Neutrophil (primary cell): ENCODE results near the gene ZNRF3.

Experiments
- H3K27ac ChIP-seq: fragments of 200-600 bp; sonication (generic); 2 replicates; pipeline ENCODE4 v1.5.1; 2016; ENCODE audit warnings: mild to moderate bottlenecking, moderate library complexity
- H3K27me3 ChIP-seq: fragments of 200-600 bp; sonication (generic); 2 replicates; pipeline ENCODE4 v1.6.0; 2016; ENCODE audit warnings: mild to moderate bottlenecking
- H3K36me3 ChIP-seq: fragments of 200-600 bp; sonication (generic); 2 replicates; pipeline ENCODE4 v1.5.1; 2017
- H3K4me1 ChIP-seq, 2 experiments: fragments of 200-600 bp in 1 of 2; sonication (generic) in 1 of 2; 1 replicate in 1 of 2; 2 replicates in 1 of 2; pipeline versions ENCODE4 v1.5.1 to v1.6.1; 2013 to 2016; ENCODE audit warnings: low read depth in 1 of 2, low read length in 1 of 2, mild to moderate bottlenecking in 1 of 2, moderate library complexity in 1 of 2; ENCODE audit not compliant: control insufficient read depth in 1 of 2, insufficient read depth in 1 of 2
- H3K4me3 ChIP-seq, 2 experiments: fragments of 200-600 bp in 1 of 2; sonication (generic) in 1 of 2; 1 replicate in 1 of 2; 2 replicates in 1 of 2; pipeline ENCODE4 v1.5.1; 2013 to 2016; ENCODE audit warnings: low read depth in 1 of 2, low read length in 1 of 2, mild to moderate bottlenecking in 1 of 2, moderate library complexity in 1 of 2
- H3K9me3 ChIP-seq: fragments of 200-600 bp; sonication (generic); 2 replicates; pipeline ENCODE4 v1.5.1; 2016
- TF ChIP-seq, protein P1 (sequence below): fragments of 200-600 bp; sonication (generic); IDR thresholded peaks from 2 replicates; pipeline ENCODE4 v1.5.1; 2016; ENCODE audit warnings: antibody characterized with exemption

ZNRF3 gene

DNA sequence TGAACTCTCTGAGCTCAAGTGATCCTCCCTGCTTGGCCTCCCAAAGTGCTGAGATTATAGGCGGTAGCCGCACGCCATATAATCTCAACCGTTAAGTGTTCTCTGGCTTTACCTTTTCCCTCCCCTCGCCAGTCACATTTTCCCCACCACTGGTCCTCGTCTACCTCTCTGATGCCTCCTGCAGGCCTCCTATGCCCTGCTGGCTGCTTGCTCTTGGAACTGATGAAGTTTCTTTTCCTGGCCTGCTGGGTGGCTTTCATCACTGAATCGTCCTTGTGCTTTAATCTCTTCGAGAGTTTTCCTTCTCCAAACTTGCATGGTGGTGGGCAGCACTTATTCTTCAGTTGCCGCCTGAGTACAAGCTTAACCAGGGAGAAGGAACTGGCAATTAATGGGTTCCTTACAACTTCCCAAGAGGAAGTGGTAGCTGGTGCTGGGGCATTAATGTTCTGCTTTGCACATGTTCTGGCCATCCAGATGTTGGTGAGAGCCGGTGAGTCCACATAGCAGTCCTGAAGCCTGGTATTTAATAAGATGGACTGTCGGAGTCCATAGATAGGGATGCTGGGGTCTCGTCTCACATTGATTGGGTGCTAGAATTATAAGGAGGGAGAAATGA is 177.0 kb downstream of the ZNRF3 start:
- Histone ChIP-seq H3K4me3 (no peak overlapping the region), H3K36me3 (no peaks in the 10 kb centered on the region), H3K27me3 (peaks cover 70% of the 10 kb centered on the region), H3K4me1 (no peaks in the 10 kb centered on the region), H3K9me3 (no peaks in the 10 kb centered on the region), H3K27ac (no peak overlapping the region)
- TF ChIP-seq, protein P1, sequence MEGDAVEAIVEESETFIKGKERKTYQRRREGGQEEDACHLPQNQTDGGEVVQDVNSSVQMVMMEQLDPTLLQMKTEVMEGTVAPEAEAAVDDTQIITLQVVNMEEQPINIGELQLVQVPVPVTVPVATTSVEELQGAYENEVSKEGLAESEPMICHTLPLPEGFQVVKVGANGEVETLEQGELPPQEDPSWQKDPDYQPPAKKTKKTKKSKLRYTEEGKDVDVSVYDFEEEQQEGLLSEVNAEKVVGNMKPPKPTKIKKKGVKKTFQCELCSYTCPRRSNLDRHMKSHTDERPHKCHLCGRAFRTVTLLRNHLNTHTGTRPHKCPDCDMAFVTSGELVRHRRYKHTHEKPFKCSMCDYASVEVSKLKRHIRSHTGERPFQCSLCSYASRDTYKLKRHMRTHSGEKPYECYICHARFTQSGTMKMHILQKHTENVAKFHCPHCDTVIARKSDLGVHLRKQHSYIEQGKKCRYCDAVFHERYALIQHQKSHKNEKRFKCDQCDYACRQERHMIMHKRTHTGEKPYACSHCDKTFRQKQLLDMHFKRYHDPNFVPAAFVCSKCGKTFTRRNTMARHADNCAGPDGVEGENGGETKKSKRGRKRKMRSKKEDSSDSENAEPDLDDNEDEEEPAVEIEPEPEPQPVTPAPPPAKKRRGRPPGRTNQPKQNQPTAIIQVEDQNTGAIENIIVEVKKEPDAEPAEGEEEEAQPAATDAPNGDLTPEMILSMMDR, result no peak

DNA sequence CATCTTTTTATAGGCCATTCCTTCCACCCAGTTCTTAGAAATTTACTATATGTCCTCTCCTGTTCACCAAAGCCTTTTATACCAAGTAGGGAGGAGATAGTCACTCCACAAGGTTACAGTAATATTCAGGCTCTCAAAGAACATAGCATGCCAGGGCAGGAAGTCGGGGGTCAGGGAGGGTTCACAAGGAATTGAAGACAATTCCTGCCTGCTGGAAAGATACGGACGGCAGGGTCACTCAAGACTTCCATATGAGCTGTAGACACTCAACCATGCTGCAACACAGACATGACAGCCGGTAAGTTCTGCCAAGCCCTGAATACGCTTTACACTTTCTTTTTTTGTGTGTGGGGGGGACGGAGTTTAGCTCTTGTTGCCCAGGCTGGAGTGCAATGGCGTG is 177.6 kb downstream of the ZNRF3 start:
- TF ChIP-seq, protein P1, result no peak
- Histone ChIP-seq H3K27me3 (peaks cover 76% of the 10 kb centered on the region), H3K4me1 (no peaks in the 10 kb centered on the region), H3K9me3 (no peaks in the 10 kb centered on the region), H3K27ac (no peak overlapping the region), H3K4me3 (no peak overlapping the region), H3K36me3 (no peaks in the 10 kb centered on the region)

GRCh38 chr22:29061773-29062172 is 178.4 kb downstream of the ZNRF3 start, which contains the start of gene C22orf31:
TSS of gene C22orf31 (minus strand) at chr22:29061831. CDS start at chr22:29061792, 39 bp downstream.
- Histone ChIP-seq H3K4me1 (no peaks in the 10 kb centered on the region), H3K4me3 (no peak within 1 kb of the TSS), H3K9me3 (no peaks in the 10 kb centered on the region), H3K27me3 (peaks cover 84% of the 10 kb centered on the region), H3K27ac (no peak within 1 kb of the TSS), H3K36me3 (no peaks in the 10 kb centered on the region)
- TF ChIP-seq, protein P1, result no peak

- no peak overlapping the region for H3K4me3 ChIP-seq
- H3K27me3 ChIP-seq, result peaks cover 89% of the 10 kb centered on the region
- no peak overlapping the region for H3K27ac ChIP-seq
- no peaks in the 10 kb centered on the region for H3K36me3 ChIP-seq
- no peaks in the 10 kb centered on the region for H3K9me3 ChIP-seq
- no peaks in the 10 kb centered on the region for H3K4me1 ChIP-seq
- TF ChIP-seq, protein P1, result no peak
Measured at GRCh38 chr22:29062286-29062821, 179.0 kb downstream of the ZNRF3 start.

- Histone ChIP-seq H3K27ac (no peak overlapping the region), H3K4me1 (no peaks in the 10 kb centered on the region), H3K4me3 (no peak overlapping the region), H3K36me3 (no peaks in the 10 kb centered on the region), H3K9me3 (no peaks in the 10 kb centered on the region), H3K27me3 (peaks cover 97% of the 10 kb centered on the region)
- TF ChIP-seq, protein P1, result no peak
Measured at GRCh38 chr22:29065468-29066190, 182.3 kb downstream of the ZNRF3 start.
